Breast epithelium (tissue), 4 donors: ENCODE measurements around the gene CCDC51. TPM values are rescaled to one million over a fixed set of nuclear protein-coding genes. Genes with fewer than 3 reads are reported as not detected.
"Not testable (repeated sequence)": the region's sequence is repeated elsewhere in the genome, so short reads cannot be mapped to it uniquely, and the experiment has no call there.

Experiments used
- DNase-seq, 2 donors: peaks; one replicate each; pipeline ENCODE4 v3.0.0-alpha.2; 2019; ENCODE audit warnings: low spot score in 2 of 2
- H3K27ac ChIP-seq, 2 donors: fragments of 200-600 bp; sonication (generic) in 1 of 2; one replicate each; pipeline ENCODE4 v1.5.1; 2016 to 2019; ENCODE audit warnings: mild to moderate bottlenecking in 1 of 2
- H3K27me3 ChIP-seq, 2 donors: fragments of 200-600 bp; sonication (generic) in 1 of 2; one replicate each; pipeline versions ENCODE4 v1.5.1 to v1.6.0; 2017 to 2019; ENCODE audit warnings: control low read depth in 1 of 2, mild to moderate bottlenecking in 1 of 2
- H3K36me3 ChIP-seq: fragments of 200-600 bp; one replicate; pipeline ENCODE4 v1.5.1; 2019
- H3K4me1 ChIP-seq, 2 donors: fragments of 200-600 bp; sonication (generic); one replicate each; pipeline ENCODE4 v1.5.1; 2016 to 2019; ENCODE audit warnings: control low read depth in 1 of 2
- H3K4me3 ChIP-seq, 3 donors: fragments of 200-600 bp; sonication (generic); 1 replicate in 2 of 3; 2 replicates in 1 of 3; pipeline ENCODE4 v1.5.1; 2016 to 2019; ENCODE audit warnings: mild to moderate bottlenecking in 3 of 3, moderate library complexity in 2 of 3
- H3K9me3 ChIP-seq, 2 donors: fragments of 200-600 bp; sonication (generic) in 1 of 2; one replicate each; pipeline ENCODE4 v1.5.1; 2016 to 2019; ENCODE audit warnings: control low read depth in 1 of 2
- CTCF ChIP-seq, 3 donors: fragments of 450-650 bp; IDR thresholded peaks; one replicate each; pipeline ENCODE4 v1.5.1; 2016 to 2017; ENCODE audit warnings: antibody characterized with exemption in 3 of 3, mild to moderate bottlenecking in 3 of 3, moderate library complexity in 3 of 3
- POLR2A ChIP-seq: fragments of 450-650 bp; IDR thresholded peaks from one replicate; pipeline ENCODE4 v1.6.1; 2016; ENCODE audit warnings: antibody characterized with exemption, mild to moderate bottlenecking, moderate library complexity
- POLR2AphosphoS5 ChIP-seq, 3 donors: sonication (generic); formaldehyde crosslinking; IDR thresholded peaks; one replicate each; pipeline ENCODE4 v1.6.1; 2017; ENCODE audit warnings: antibody characterized with exemption in 3 of 3
- intact Hi-C: fragments of 100-400 bp; cut with DNase I; formaldehyde crosslinking; loops from one replicate; pipeline ENCODE4 v1.15.1; 2023; ENCODE audit warnings: low total_unique reads
- total RNA-seq, 3 donors: library from RNA; depleted of rRNA; stranded (reverse); fragments of >200 nt; gene quantifications; one replicate each; pipeline ENCODE4 v1.1.0, GENCODE V29; 2016

The CCDC51 gene
- total RNA-seq, 3 donors from 2014 or later: 12.5 to 14.7 (median 13.9) TPM

- Histone ChIP-seq H3K27ac (peak overlapping the region; percentile 90 to 93), H3K4me1 (peaks cover 4 to 17% of the 10 kb centered on the region in 2 donors), H3K4me3 (no peak overlapping the region), H3K27me3 (no peaks in the 10 kb centered on the region), H3K9me3 (no peaks in the 10 kb centered on the region), H3K36me3 (no peaks in the 10 kb centered on the region)
- TF ChIP-seq POLR2AphosphoS5 (IDR thresholded peaks at IDR 0.05) (no peak), CTCF (IDR thresholded peaks at IDR 0.05) (no peak)
- no peak for DNase-seq
- intact Hi-C loops: no loop called here
Measured at GRCh38 chr3:48402907-48403306, 37.0 kb downstream of the CCDC51 start.

GRCh38 chr3:48402281-48402732 lies 37.6 kb downstream of the CCDC51 start:
- no peaks in the 10 kb centered on the region for H3K9me3 ChIP-seq
- H3K4me3 ChIP-seq: no peak overlapping the region
- intact Hi-C loops: no loop called here
- H3K27ac ChIP-seq: peak overlapping the region; percentile 90 to 93
- no peaks in the 10 kb centered on the region for H3K36me3 ChIP-seq
- TF ChIP-seq POLR2A (no peak), POLR2AphosphoS5 (IDR thresholded peaks at IDR 0.05) (peak; percentile 66 to 93 (median 81))
- peak; percentile 75 to 98 for DNase-seq
- H3K4me1 ChIP-seq: peaks cover 4 to 17% of the 10 kb centered on the region in 2 donors
- no peaks in the 10 kb centered on the region for H3K27me3 ChIP-seq

- H3K36me3 ChIP-seq, H3K27me3 ChIP-seq, intact Hi-C loops, H3K9me3 ChIP-seq, H3K4me3 ChIP-seq: not testable (repeated sequence)
- DNase-seq: peak; percentile 30
- Histone ChIP-seq H3K27ac (peak overlapping the region; percentile 90 to 93), H3K4me1 (peaks cover 4 to 17% of the 10 kb centered on the region in 2 donors)
Measured at GRCh38 chr3:48401434-48401901, 38.5 kb downstream of the CCDC51 start.

- Histone ChIP-seq H3K9me3 (no peaks in the 10 kb centered on the region), H3K27me3 (no peaks in the 10 kb centered on the region), H3K4me3 (no peak overlapping the region), H3K27ac (peak overlapping the region; percentile 90 to 93), H3K36me3 (no peaks in the 10 kb centered on the region), H3K4me1 (peaks cover 4 to 17% of the 10 kb centered on the region in 2 donors)
- TF ChIP-seq CTCF (IDR thresholded peaks at IDR 0.05) (peak; percentile 77 to 92 (median 87)), POLR2AphosphoS5 (IDR thresholded peaks at IDR 0.05) (peak in 1 of 3 donors; percentile 21), POLR2A (no peak)
- intact Hi-C loops: no loop called here
- DNase-seq: peak; percentile 59 to 77
Measured at GRCh38 chr3:48400824-48401433, 39.0 kb downstream of the CCDC51 start.

GRCh38 chr3:48399387-48400172 lies 40.3 kb downstream of the CCDC51 start:
- Histone ChIP-seq H3K27me3 (no peaks in the 10 kb centered on the region), H3K27ac (peak overlapping the region; percentile 62 to 93), H3K36me3 (no peaks in the 10 kb centered on the region), H3K9me3 (no peaks in the 10 kb centered on the region), H3K4me1 (peaks cover 4 to 17% of the 10 kb centered on the region in 2 donors), H3K4me3 (no peak overlapping the region)
- intact Hi-C loops: no loop called here
- TF ChIP-seq CTCF (IDR thresholded peaks at IDR 0.05): no peak
- no peak for TF ChIP-seq POLR2AphosphoS5 (IDR thresholded peaks at IDR 0.05)
- no peak for TF ChIP-seq POLR2A
- peak in 1 of 2 donors; percentile 51 for DNase-seq
